Activated gamma-delta T cell (primary cell): ENCODE measurements around the gene TSPAN31.

Experiments used
- DNase-seq: peaks from one replicate; lab custom pipeline; 2025; lab: John Stamatoyannopoulos, UW

TSPAN31 gene

GRCh38 chr12:57735952-57736740, 8.7 kb upstream of the TSPAN31 start:
- DNase-seq = no peak

- no peak for DNase-seq
Observed at GRCh38 chr12:57736741-57737466, 7.9 kb upstream of the TSPAN31 start.

- DNase-seq = no peak
Observed at GRCh38 chr12:57737467-57738460, 7.1 kb upstream of the TSPAN31 start.

- DNase-seq = no peak
Observed at GRCh38 chr12:57738661-57739237, 6.1 kb upstream of the TSPAN31 start, which contains the start of gene AGAP2. Gene AGAP2 (minus strand): TSS chr12:57738742. CDS start chr12:57738246, 496 bp downstream.

DNA sequence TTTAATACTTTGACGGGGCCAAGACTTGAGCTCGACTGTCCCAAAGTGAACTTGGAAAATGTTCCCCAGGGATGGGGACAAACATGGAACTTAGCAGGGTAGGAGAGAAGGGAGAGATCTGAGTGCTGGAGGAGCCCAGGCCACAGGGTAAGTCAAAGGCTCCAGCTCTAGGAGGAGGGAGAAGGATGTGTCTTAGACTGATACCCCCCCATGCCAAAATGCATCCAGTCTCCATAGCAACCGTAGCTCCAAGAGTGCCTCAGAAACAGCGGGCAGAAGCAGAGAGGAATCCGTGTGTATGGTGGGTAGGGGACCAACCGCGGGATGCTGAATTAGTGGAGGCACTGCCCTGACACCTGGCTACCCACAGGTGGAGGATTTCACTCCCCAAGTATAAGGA, 5.5 kb upstream of the TSPAN31 start:
- DNase-seq = no peak

DNA sequence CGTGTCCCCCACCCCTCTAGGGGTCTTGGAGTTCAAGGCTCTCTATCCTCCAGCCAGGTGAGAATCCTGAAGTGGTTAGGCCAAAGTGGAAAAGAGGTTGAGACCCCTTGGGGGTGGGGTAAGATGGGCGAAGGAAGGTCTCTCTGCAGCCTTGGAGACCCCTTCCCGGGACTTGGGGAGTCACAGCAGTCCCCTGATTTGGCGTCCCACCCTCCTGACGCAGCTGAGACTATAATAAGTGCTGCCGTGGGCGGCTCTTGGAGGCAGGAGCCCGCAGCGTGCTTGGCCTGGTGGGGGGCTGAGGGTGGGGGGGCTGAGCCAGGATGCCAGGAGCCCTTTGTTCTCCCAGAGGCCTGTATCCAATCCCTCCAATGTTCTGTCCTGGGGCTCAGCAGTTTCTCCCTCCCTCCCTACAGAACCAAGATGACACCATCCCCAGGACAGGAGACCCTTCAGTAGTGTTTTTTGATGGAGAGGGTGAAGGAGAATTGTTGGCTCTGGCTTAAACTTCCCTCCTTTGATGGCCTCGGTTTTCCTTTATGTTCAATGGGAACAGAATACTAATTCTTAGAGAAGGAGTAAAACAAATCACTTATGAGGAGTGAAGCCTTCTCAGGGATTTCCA, 4.8 kb upstream of the TSPAN31 start:
- DNase-seq = no peak

DNA sequence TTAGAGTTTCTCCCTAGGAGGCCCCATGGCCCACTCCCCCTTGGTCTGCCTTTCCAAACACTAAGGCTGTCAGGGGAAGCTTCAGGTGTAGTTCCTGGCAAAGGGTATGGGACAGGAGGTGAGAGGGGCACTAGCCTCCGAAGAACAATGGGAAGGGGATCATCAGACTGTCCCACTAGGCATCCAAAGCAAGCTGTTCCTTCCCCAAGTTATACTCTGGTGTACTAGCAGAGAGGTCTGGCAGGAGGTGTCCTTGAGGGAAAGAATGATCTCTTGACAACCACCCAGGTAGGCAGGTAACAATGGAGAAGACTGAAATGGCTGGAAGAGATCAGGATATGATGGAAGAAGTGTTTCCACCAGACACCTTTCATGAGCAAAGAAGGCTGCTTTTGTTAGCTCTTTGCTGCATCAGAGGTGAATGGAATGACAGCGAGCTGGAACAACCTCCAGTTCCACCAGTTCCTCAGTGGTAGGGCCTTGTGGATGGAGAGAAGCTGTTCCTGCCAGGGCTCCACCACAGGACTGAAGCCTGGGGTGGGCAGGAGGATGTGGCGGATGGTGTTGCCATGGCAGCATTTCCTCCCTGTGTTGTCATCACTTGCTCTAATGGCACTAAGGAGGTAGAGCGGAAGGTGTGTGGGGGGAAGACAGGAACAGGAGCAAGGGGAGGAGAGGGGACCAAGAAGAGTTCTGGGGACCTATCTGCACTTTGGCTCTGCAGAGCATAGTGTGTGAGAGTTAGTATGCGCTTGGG, 4.0 kb upstream of the TSPAN31 start:
- no peak for DNase-seq

DNA sequence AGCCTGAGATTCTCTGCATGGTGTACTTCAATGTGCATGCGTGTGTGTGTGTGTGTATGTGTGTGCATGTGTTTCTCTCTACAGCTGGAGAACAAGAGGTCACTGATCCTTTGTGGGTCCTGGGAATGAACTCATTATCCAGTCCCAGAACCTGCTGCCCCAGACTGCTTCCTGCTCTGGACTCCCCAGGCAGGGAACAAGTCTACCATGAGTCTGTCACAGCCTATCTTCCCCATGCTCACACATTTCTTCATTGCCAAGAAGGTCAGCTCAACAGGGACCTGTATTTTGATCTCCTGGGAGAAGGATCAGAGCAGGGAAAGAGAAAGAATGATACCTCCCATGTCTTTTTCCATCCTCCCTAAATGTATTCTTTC, 3.4 kb upstream of the TSPAN31 start:
- DNase-seq = no peak

- peak; percentile 47 for DNase-seq
Observed at GRCh38 chr12:57741844-57742738, 2.7 kb upstream of the TSPAN31 start.

GRCh38 chr12:57743769-57744168, 1.1 kb upstream of the TSPAN31 start:
- no peak for DNase-seq

GRCh38 chr12:57744194-57744776, 554 bp upstream of the TSPAN31 start:
- DNase-seq = no peak

DNA sequence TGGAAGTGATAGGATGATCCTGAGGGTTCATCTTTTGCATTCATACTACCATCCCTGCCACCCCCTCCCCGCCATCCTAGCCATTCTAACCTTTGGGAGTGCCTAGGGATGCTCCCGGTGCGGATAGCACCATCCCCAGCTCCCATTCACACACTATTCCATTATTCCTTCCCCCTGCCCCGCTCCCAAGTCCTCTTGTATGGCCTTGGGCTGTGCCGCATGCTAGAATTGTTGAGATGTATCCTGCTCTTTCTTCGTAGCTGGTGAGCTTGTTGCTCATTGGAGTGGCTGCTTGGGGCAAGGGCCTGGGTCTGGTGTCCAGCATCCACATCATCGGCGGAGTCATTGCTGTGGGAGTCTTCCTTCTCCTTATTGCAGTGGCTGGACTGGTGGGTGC, 644 bp downstream of the TSPAN31 start:
- DNase-seq = no peak

GRCh38 chr12:57746025-57746424, 1.2 kb downstream of the TSPAN31 start:
- no peak for DNase-seq

GRCh38 chr12:57749061-57749460, 4.2 kb downstream of the TSPAN31 start:
- no peak for DNase-seq

DNA sequence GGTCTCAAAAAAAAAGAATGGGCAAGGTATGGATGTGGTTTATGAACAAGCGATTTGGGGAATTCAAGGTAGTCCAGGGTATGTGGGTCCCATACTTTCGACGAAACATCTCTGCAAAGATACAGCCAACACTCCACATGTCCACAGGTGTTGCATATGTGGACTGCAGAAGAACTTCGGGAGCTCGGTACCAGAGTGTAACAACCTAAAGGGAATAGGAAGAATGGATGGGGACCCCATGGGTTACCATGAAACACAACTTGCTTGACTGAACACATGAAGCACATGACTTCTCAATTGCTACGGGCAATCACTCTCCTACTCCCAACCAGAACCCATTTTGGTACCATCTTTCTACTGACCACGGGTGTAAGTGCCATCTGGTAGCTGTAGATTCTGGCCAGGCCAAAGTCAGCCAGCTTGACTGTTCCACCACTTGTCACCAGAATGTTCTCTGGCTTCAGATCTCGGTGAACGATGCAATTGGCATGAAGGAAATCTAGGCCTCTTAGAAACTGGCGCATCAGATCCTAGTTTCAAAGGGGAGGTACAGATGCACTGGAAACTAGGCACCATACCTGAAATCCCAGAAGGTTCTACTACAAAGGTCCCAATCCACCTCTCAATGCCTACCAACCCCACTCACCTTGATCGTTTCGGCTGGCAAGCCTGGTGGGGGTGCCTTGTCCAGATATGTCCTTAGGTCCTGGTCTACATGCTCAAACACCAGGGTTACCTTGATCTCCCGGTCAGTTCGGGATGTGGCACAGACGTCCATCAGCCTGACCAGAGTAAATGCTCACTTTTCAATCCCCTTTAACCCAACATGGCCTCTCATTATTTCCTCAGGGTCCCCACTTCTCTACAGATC, 6.0 kb downstream of the TSPAN31 start:
- DNase-seq = no peak

DNA sequence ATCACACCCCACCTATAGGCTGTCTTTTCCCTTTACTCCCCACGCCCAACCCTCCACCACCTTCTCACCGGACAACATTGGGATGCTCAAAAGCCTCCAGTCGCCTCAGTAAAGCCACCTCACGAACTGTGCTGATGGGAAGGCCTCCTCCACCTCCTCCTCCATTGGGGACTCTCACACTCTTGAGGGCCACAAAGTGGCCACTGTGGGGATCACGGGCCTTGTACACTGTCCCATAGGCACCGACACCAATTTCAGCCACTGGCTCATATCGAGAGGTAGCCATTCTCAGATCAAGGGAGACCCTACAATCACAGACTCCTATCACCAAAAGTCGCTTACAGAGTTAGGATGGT, 6.6 kb downstream of the TSPAN31 start:
- DNase-seq = no peak

GRCh38 chr12:57751788-57752667, 7.2 kb downstream of the TSPAN31 start, which contains the start of gene CDK4:
Gene CDK4 (minus strand): TSS chr12:57752310. CDS start chr12:57751717, 593 bp downstream.
- DNase-seq = peak; percentile 99
